DND-41 (cell line): Measurements from ENCODE around the gene CHRNA9.

Experiments
- EZH2 ChIP-seq: IDR thresholded peaks from 3 replicates; pipeline ENCODE4 v1.6.1; 2012; ENCODE audit warnings: borderline replicate concordance, low read depth, mild to moderate bottlenecking, moderate library complexity, low read length, inconsistent platforms; ENCODE audit not compliant: severe bottlenecking
- TF ChIP-seq, protein P1 (sequence below): IDR thresholded peaks from 2 replicates; pipeline ENCODE4 v1.5.1; 2012; ENCODE audit warnings: borderline replicate concordance, low read length, moderate library complexity, mild to moderate bottlenecking; ENCODE audit not compliant: poor library complexity, severe bottlenecking; ENCODE audit errors: extremely low read depth

DNA sequence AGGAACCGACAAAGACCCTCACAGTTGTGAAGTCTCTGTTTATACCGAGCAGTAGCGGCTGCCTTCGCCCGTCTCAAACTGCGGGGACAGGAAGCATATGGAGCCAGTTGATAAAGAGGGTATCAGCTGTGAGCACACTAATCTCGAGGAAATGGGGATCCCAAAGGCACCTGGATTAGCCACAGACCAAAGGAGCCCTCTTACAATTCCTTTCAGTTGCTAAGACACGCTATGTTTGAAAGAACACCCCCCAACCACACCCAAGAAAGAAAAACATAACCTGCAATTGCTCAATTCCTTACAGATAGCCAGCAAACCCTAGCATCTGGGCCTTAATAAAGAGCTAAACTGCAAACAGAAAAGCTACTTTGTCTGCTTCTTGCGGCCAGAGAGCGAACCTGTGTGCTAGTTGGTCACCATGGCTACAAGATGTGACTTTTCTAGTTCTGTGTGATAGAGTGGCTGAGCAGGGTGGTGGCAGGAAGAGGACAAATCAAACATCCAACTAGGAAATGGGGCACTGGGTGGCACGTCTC, 23.3 kb upstream of the CHRNA9 start:
- TF ChIP-seq, protein P1, sequence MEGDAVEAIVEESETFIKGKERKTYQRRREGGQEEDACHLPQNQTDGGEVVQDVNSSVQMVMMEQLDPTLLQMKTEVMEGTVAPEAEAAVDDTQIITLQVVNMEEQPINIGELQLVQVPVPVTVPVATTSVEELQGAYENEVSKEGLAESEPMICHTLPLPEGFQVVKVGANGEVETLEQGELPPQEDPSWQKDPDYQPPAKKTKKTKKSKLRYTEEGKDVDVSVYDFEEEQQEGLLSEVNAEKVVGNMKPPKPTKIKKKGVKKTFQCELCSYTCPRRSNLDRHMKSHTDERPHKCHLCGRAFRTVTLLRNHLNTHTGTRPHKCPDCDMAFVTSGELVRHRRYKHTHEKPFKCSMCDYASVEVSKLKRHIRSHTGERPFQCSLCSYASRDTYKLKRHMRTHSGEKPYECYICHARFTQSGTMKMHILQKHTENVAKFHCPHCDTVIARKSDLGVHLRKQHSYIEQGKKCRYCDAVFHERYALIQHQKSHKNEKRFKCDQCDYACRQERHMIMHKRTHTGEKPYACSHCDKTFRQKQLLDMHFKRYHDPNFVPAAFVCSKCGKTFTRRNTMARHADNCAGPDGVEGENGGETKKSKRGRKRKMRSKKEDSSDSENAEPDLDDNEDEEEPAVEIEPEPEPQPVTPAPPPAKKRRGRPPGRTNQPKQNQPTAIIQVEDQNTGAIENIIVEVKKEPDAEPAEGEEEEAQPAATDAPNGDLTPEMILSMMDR, result no peak
- TF ChIP-seq EZH2, result no peak
